GM20000 (cell line): ENCODE measurements around the gene SLC24A4.

Experiments used
- DNase-seq: peaks from one replicate; pipeline ENCODE4 v3.0.0; 2012; ENCODE audit warnings: low spot score
- TF ChIP-seq, protein P1 (sequence below): IDR thresholded peaks from 2 replicates; pipeline ENCODE4 v1.5.1; 2012; ENCODE audit warnings: mild to moderate bottlenecking, control low read depth; ENCODE audit errors: extremely low read depth, missing control alignments

SLC24A4 gene

DNA sequence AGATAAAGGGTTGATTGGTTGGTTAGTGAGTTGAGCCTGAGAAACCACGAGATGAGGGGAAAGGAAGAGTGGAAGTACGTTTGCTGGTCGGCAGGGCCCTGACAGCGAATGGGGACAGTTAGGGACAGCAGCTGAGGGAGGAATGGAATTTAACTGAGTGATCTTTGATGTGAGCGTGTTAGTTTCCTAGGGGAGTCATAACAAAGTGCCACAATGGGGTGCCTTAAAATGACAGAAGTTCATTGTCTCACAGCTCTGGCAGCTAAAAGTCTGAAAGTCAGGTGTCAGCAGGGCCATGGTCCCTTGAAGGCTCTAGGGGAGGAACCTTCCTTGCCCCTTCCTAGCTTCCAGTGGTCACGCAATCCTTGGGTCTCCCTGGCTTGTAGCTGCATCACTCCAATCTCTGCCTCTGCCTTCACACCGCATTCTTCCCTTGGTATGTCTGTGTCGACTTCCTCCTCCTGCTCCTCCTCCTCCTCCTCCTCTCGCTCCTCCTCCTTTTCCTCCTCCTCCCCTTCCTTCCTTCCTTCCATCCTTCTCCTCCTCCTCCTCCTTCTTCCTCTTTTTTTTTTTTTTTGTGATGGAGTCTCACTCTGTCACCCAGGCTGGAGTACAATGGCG is 164.7 kb downstream of the SLC24A4 start:
- DNase-seq = no peak

DNA sequence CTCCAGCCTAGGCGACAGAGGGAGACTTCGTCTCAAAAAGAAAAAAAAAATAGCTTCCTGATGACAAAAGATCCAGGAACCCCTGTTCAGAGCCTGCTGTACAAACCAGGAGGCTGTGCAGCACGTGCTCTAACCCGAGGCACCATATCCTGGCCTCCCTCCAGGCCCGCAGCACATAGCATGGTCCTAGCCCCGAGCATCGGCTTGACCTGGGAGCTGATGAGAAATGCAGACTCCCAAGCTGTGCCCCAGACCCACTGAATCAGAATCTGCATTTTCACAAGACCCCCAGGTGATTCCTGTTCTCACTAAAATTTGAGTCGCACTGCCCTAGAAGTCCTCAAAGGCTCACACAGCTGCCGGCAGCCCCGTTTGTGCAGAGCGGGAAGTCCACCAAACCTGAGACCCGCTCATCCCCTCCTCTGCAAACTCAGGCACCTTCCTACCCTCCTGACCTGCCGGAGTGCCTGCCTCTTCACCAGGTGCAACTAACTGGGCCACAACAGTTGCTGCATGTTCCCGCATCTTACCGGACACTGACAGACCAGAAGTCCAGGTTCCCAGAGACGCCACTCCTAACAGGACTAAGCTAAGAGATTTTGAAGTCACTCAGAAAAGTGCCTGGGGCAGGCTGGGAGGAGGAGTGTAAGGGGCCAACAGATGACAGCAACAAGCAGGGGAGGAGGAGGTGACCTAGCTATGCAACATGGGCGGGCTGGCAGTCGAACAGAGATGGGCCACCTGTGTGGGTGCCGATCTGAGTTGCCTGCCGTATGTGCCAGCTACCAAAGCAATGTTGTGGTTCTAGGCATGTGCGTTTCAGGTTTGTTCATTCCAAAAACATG is 166.7 kb downstream of the SLC24A4 start:
- DNase-seq = no peak

More for the DNA sequence above, 164.7 kb downstream of the SLC24A4 start:
- TF ChIP-seq, protein P1, sequence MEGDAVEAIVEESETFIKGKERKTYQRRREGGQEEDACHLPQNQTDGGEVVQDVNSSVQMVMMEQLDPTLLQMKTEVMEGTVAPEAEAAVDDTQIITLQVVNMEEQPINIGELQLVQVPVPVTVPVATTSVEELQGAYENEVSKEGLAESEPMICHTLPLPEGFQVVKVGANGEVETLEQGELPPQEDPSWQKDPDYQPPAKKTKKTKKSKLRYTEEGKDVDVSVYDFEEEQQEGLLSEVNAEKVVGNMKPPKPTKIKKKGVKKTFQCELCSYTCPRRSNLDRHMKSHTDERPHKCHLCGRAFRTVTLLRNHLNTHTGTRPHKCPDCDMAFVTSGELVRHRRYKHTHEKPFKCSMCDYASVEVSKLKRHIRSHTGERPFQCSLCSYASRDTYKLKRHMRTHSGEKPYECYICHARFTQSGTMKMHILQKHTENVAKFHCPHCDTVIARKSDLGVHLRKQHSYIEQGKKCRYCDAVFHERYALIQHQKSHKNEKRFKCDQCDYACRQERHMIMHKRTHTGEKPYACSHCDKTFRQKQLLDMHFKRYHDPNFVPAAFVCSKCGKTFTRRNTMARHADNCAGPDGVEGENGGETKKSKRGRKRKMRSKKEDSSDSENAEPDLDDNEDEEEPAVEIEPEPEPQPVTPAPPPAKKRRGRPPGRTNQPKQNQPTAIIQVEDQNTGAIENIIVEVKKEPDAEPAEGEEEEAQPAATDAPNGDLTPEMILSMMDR = no peak

DNA sequence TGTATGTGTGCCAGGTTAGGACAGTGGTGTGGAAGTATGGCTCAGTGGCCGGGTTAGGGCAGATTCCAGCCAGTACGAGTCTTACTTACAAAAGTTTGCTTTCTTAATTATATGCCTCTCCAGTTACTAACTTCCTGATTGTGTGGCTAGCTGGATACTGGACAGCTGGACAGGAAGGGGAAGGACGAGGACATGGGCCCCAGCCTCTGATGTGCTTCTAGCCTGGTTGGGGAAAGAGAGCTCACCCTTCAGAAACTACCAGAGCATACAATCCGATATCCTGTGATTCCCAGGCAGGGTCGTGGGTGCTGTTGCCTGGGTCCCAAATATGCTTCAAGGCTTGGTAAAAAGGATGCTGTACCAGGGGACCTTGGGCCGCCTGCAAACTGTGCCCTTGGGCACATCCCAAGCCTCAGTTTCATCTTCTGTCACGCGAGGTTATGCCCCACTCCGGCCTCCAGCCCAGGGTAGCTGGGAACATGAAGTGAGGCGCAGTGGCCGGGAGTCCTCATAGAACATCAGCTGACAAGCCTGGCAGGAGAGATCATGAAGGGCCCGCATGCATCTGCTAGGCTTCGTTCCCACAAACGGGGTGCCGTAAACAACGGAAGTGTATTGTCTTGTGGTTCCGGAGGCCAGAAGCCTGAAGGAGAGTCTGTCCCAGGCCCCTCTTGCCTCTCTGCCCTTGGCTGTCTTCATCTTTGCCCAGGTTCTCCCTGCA is 167.4 kb downstream of the SLC24A4 start:
- TF ChIP-seq, protein P1 = no peak
- no peak for DNase-seq

More for the DNA sequence above, 166.7 kb downstream of the SLC24A4 start:
- TF ChIP-seq, protein P1 = no peak

DNA sequence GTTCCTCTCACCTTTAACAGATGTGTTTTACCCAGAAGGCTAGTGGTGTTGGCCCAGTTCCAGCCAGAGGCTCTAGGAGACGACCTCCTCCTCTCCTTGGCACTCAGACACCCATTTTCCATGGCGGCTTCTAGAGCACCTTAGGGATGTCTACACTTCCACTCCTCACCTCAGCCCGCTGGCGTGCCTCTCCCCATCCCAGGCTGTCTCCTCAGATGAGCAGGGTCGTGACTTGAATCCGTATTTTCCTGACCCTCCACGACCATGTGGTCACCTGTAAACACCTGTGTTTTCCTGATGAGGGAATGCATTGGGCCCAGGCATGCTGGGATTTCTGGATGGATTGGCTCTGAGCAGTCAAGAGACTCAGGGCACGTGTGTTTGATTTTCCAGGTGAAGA is 168.8 kb downstream of the SLC24A4 start:
- TF ChIP-seq, protein P1 = no peak
- no peak for DNase-seq

DNA sequence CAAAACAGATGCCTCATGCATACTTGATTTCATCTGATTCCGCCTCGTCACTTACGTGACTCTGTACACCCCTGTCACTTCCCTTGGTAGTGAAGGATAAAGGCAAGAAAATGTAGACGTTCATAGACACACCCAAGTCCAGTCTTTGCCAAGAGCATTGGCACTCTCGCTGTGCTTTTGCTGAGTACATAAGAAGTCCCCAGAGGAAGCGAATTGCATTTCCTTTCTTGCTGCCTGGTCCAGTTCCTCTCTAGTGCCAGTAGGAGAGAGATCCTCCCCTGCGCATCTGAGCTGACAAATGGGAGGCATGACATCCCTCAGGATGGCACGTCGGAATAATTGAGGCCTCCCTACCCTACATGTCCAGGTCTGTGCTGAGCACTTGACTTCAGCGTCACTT is 169.3 kb downstream of the SLC24A4 start:
- TF ChIP-seq, protein P1 = no peak
- no peak for DNase-seq

DNA sequence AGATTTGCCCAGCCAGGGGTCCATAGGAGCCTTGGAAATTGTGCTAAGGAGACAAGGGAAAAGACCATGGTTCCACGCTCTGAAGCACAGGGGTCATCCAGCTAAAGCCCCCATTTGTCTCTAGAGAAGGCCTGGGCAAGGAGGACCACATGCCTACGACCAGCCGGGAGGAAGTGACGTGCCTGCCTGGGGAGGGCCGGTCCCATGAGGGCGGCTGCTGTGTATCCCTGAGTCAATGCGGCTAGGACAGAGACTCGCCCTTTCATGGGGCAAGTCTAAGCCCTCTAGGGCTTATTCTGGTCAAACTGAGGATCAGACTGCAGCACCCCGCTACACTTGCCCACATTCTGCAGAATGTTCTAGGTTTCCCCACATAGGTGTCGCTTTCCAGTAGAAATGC is 170.1 kb downstream of the SLC24A4 start:
- DNase-seq = no peak
- TF ChIP-seq, protein P1 = no peak

DNA sequence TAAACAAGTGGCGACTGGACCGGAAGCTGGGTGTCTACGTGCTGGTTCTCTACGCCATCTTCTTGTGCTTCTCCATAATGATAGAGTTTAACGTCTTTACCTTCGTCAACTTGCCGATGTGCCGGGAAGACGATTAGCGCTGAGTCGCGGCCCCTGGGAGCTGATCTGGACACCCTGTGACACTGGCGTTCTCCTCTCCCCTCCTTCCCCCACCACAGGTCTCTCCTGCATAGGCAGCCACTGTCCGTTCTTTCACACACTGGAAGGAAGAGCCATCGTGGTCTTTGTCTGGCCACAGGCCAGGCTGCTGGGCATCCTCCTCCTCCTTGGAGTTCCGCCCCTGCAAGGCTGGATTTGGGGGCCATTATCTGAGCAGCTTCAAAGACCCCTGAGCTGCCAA is 170.5 kb downstream of the SLC24A4 start:
- DNase-seq = no peak

More for the DNA sequence above, 170.5 kb downstream of the SLC24A4 start:
- TF ChIP-seq, protein P1 = no peak
